Thymus (tissue), 11 donors: Measurements from ENCODE around the gene C3orf20. TPM values are rescaled to one million over a fixed set of nuclear protein-coding genes. Genes with fewer than 3 reads are reported as not detected.
A peak's percentile ranks its signal among the peaks of the same experiment; 100 is the strongest.
"Not testable (repeated sequence)": the region's sequence is repeated elsewhere in the genome, so short reads cannot be mapped to it uniquely, and the experiment has no call there.

Source experiments
- DNase-seq, 9 donors: peaks; one replicate each; pipeline ENCODE4 v3.0.0-alpha.2; 2013; ENCODE audit warnings: low spot score in 9 of 9, low read depth in 6 of 9, missing footprints in 1 of 9
- H3K27ac ChIP-seq, 2 donors: one replicate each; pipeline ENCODE4 v1.5.1; 2013; ENCODE audit warnings: control low read depth in 1 of 2, low read depth in 1 of 2, low read length in 1 of 2, mild to moderate bottlenecking in 1 of 2, moderate library complexity in 1 of 2
- H3K27me3 ChIP-seq, 2 donors: one replicate each; pipeline ENCODE4 v1.5.1; 2013; ENCODE audit warnings: low read length in 1 of 2; ENCODE audit not compliant: control insufficient read depth in 2 of 2, insufficient read depth in 1 of 2
- H3K36me3 ChIP-seq, 2 donors: one replicate each; pipeline ENCODE4 v1.5.1; 2013; ENCODE audit warnings: low read length in 1 of 2, mild to moderate bottlenecking in 1 of 2, moderate library complexity in 1 of 2; ENCODE audit not compliant: control insufficient read depth in 2 of 2, insufficient read depth in 2 of 2
- H3K4me1 ChIP-seq, 2 donors: one replicate each; pipeline ENCODE4 v1.5.1; 2013; ENCODE audit warnings: low read length in 2 of 2; ENCODE audit not compliant: control insufficient read depth in 2 of 2, insufficient read depth in 2 of 2
- H3K4me3 ChIP-seq, 2 donors: one replicate each; pipeline ENCODE4 v1.5.1; 2013; ENCODE audit warnings: low read length in 2 of 2, control low read depth in 1 of 2, mild to moderate bottlenecking in 1 of 2
- H3K9me3 ChIP-seq, 2 donors: one replicate each; pipeline ENCODE4 v1.5.1; 2013; ENCODE audit warnings: low read length in 1 of 2, mild to moderate bottlenecking in 1 of 2; ENCODE audit not compliant: control insufficient read depth in 2 of 2, insufficient read depth in 1 of 2
- WGBS: extraction: QIAGEN DNeasy Blood & Tissue Kit; methylation state at CpG from one replicate; pipeline ENCODE4 v1.1.7; 2013; 5-methylcytosine and 5-hydroxymethylcytosine counted together
- polyA plus RNA-seq: library from polyadenylated mRNA; stranded (reverse); fragments of 200-250 nt; gene quantifications from one replicate; pipeline ENCODE4 v1.2.3, GENCODE V29; 2013
- total RNA-seq: library from RNA; stranded (reverse); fragments of 120-200 nt; gene quantifications from one replicate; pipeline ENCODE4 v1.2.4, GENCODE V29; 2013
- donor health status: healthy.

The C3orf20 gene
- total and polyA plus RNA-seq, 2 donors: 0.02 TPM; not detected in 1

- H3K4me3 ChIP-seq: no peak overlapping the region
- H3K4me1 ChIP-seq: peaks cover 0 to 10% of the 10 kb centered on the region in 2 donors
- peaks cover 0 to 2% of the 10 kb centered on the region in 2 donors for H3K9me3 ChIP-seq
- H3K27me3 ChIP-seq: peaks cover 0 to 7% of the 10 kb centered on the region in 2 donors
- DNase-seq: no peak
- H3K27ac ChIP-seq: no peak overlapping the region
- H3K36me3 ChIP-seq: no peaks in the 10 kb centered on the region
- 95% methylated on average over 9 of the region's 9 CpGs for WGBS
These were observed 28.1 kb upstream of the C3orf20 start for GRCh38 chr3:14646589-14647413.

GRCh38 chr3:14647976-14648955 is 26.7 kb upstream of the C3orf20 start:
- WGBS: 69% methylated on average over 19 of the region's 19 CpGs
- Histone ChIP-seq H3K27me3 (peaks cover 0 to 6% of the 10 kb centered on the region in 2 donors), H3K4me3 (no peak overlapping the region), H3K9me3 (peaks cover 0 to 2% of the 10 kb centered on the region in 2 donors), H3K4me1 (peaks cover 7 to 19% of the 10 kb centered on the region in 2 donors), H3K27ac (no peak overlapping the region), H3K36me3 (no peaks in the 10 kb centered on the region)
- peak in 1 of 9 donors; percentile 6 for DNase-seq

GRCh38 chr3:14649466-14649865 is 25.5 kb upstream of the C3orf20 start:
- H3K36me3 ChIP-seq: no peaks in the 10 kb centered on the region
- peaks cover 11 to 19% of the 10 kb centered on the region in 2 donors for H3K4me1 ChIP-seq
- DNase-seq: no peak
- H3K9me3 ChIP-seq: peaks cover 0 to 2% of the 10 kb centered on the region in 2 donors
- H3K27ac ChIP-seq: no peak overlapping the region
- WGBS: 99% methylated on average over 2 of the region's 2 CpGs
- H3K27me3 ChIP-seq: no peaks in the 10 kb centered on the region
- no peak overlapping the region for H3K4me3 ChIP-seq

- Histone ChIP-seq H3K36me3 (peaks cover 4% of the 10 kb centered on the region in 2 donors), H3K4me1 (peaks cover 11 to 19% of the 10 kb centered on the region in 2 donors), H3K4me3 (no peak overlapping the region), H3K9me3 (peaks cover 0 to 2% of the 10 kb centered on the region in 2 donors), H3K27ac (no peak overlapping the region), H3K27me3 (no peaks in the 10 kb centered on the region)
- 93% methylated on average over 4 of the region's 4 CpGs for WGBS
- peak in 1 of 9 donors; percentile 3 for DNase-seq
These were observed 24.7 kb upstream of the C3orf20 start for GRCh38 chr3:14650193-14650592.

GRCh38 chr3:14651440-14652251 is 23.3 kb upstream of the C3orf20 start, which contains the start of gene CCDC174:
Gene CCDC174 (plus strand): TSS chr3:14651762. CDS start chr3:14651837, 75 bp downstream.
- H3K27ac ChIP-seq: peak within 1 kb of the TSS; percentile 89

GRCh38 chr3:14652360-14652907 is 22.5 kb upstream of the C3orf20 start:
- Histone ChIP-seq H3K4me1 (peaks cover 11 to 19% of the 10 kb centered on the region in 2 donors), H3K36me3 (peaks cover 11 to 25% of the 10 kb centered on the region in 2 donors), H3K4me3 (peak overlapping the region; percentile 68 to 88)
- H3K9me3 ChIP-seq, H3K27me3 ChIP-seq, DNase-seq, H3K27ac ChIP-seq: not testable (repeated sequence)
- WGBS: 92% methylated on average over 21 of the region's 21 CpGs

More at GRCh38 chr3:14651440-14652251, 23.3 kb upstream of the C3orf20 start, which contains the start of gene CCDC174:
- Histone ChIP-seq H3K27me3 (no peaks in the 10 kb centered on the region), H3K9me3 (peaks cover 0 to 2% of the 10 kb centered on the region in 2 donors), H3K36me3 (peaks cover 4 to 17% of the 10 kb centered on the region in 2 donors), H3K4me3 (peak within 1 kb of the TSS; percentile 68 to 88), H3K4me1 (peaks cover 11 to 19% of the 10 kb centered on the region in 2 donors)
- peak; percentile 98 to 100 (median 100) for DNase-seq
- under 1% methylated on average over 47 of the region's 47 CpGs for WGBS

- 95% methylated on average over 2 of the region's 2 CpGs for WGBS
- DNase-seq: no peak
- H3K4me1 ChIP-seq: peaks cover 3 to 6% of the 10 kb centered on the region in 2 donors
- peaks cover 57 to 74% of the 10 kb centered on the region in 2 donors for H3K36me3 ChIP-seq
- no peak overlapping the region for H3K27ac ChIP-seq
- no peak overlapping the region for H3K4me3 ChIP-seq
- no peaks in the 10 kb centered on the region for H3K9me3 ChIP-seq
- H3K27me3 ChIP-seq: no peaks in the 10 kb centered on the region
These were observed 17.4 kb upstream of the C3orf20 start for GRCh38 chr3:14657579-14657978.

- Histone ChIP-seq H3K4me3 (no peak overlapping the region), H3K36me3 (peaks cover 71 to 88% of the 10 kb centered on the region in 2 donors), H3K4me1 (no peaks in the 10 kb centered on the region), H3K27me3 (no peaks in the 10 kb centered on the region), H3K27ac (no peak overlapping the region), H3K9me3 (no peaks in the 10 kb centered on the region)
- no peak for DNase-seq
- WGBS: 99% methylated on average over 2 of the region's 2 CpGs
These were observed 16.0 kb upstream of the C3orf20 start for GRCh38 chr3:14658978-14659377.
